ENCODE measurements around the gene BAD. TPM values are rescaled to one million over a fixed set of nuclear protein-coding genes. Genes with fewer than 3 reads are reported as not detected.

Gene BAD
- total and polyA plus RNA-seq, 2 of the 13 experiments (the other 11 are each of a cell fraction or from before 2014, with no cell fraction given) = 17.9 to 28.5 TPM

GRCh38 chr11:64237484-64237951 lies 46.9 kb downstream of the BAD start (continued):
- TF ChIP-seq REPIN1 (CRISPR knock-in tag; IDR thresholded peaks at IDR 0.05; ENCODE audit: borderline replicate concordance, low read depth) = 0 out of 2 replicates have a peak, but pooled peaks have one; percentile 24
- TF ChIP-seq SRSF9 (IDR thresholded peaks at IDR 0.05; ENCODE audit: borderline replicate concordance, insufficient read depth, low read depth, low read length, poor library complexity, severe bottlenecking) = no peak
- TF ChIP-seq, protein P1, sequence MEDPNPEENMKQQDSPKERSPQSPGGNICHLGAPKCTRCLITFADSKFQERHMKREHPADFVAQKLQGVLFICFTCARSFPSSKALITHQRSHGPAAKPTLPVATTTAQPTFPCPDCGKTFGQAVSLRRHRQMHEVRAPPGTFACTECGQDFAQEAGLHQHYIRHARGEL (CRISPR knock-in tag; IDR thresholded peaks at IDR 0.05) = no peak
- TF ChIP-seq ZNF10 (CRISPR knock-in tag; IDR thresholded peaks at IDR 0.05; ENCODE audit: borderline replicate concordance, low read depth) = no peak
- peak; percentile 93 for TF ChIP-seq ZSCAN22 (CRISPR knock-in tag; IDR thresholded peaks at IDR 0.05)
- TF ChIP-seq IRF2 (CRISPR knock-in tag; IDR thresholded peaks at IDR 0.05) = peak; percentile 54; the same call in 1 of the 2 replicates
- TF ChIP-seq, protein P2, sequence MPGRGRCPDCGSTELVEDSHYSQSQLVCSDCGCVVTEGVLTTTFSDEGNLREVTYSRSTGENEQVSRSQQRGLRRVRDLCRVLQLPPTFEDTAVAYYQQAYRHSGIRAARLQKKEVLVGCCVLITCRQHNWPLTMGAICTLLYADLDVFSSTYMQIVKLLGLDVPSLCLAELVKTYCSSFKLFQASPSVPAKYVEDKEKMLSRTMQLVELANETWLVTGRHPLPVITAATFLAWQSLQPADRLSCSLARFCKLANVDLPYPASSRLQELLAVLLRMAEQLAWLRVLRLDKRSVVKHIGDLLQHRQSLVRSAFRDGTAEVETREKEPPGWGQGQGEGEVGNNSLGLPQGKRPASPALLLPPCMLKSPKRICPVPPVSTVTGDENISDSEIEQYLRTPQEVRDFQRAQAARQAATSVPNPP (CRISPR knock-in tag; IDR thresholded peaks at IDR 0.05) = no peak
- TF ChIP-seq ESRRA (CRISPR knock-in tag; IDR thresholded peaks at IDR 0.05; ENCODE audit: low read depth) = peak; percentile 66; the same call in 1 of the 2 replicates
- peak; percentile 20; the same call in 1 of the 2 replicates for TF ChIP-seq MIXL1 (CRISPR knock-in tag; IDR thresholded peaks at IDR 0.05)
- TF ChIP-seq, protein P3, sequence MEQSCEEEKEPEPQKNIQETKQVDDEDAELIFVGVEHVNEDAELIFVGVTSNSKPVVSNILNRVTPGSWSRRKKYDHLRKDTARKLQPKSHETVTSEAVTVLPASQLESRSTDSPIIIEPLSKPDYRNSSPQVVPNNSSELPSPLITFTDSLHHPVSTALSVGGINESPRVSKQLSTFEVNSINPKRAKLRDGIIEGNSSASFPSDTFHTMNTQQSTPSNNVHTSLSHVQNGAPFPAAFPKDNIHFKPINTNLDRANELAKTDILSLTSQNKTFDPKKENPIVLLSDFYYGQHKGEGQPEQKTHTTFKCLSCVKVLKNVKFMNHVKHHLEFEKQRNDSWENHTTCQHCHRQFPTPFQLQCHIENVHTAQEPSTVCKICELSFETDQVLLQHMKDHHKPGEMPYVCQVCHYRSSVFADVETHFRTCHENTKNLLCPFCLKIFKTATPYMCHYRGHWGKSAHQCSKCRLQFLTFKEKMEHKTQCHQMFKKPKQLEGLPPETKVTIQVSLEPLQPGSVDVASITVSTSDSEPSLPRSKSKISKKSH (CRISPR knock-in tag; IDR thresholded peaks at IDR 0.05; ENCODE audit: borderline replicate concordance) = no peak
- no peak for TF ChIP-seq ZNF567 (CRISPR knock-in tag; IDR thresholded peaks at IDR 0.05; ENCODE audit: borderline replicate concordance)
- TF ChIP-seq ZNF263 (CRISPR knock-in tag; IDR thresholded peaks at IDR 0.05) = 0 out of 2 replicates have a peak, but pooled peaks have one; percentile 38
- TF ChIP-seq, protein P4, sequence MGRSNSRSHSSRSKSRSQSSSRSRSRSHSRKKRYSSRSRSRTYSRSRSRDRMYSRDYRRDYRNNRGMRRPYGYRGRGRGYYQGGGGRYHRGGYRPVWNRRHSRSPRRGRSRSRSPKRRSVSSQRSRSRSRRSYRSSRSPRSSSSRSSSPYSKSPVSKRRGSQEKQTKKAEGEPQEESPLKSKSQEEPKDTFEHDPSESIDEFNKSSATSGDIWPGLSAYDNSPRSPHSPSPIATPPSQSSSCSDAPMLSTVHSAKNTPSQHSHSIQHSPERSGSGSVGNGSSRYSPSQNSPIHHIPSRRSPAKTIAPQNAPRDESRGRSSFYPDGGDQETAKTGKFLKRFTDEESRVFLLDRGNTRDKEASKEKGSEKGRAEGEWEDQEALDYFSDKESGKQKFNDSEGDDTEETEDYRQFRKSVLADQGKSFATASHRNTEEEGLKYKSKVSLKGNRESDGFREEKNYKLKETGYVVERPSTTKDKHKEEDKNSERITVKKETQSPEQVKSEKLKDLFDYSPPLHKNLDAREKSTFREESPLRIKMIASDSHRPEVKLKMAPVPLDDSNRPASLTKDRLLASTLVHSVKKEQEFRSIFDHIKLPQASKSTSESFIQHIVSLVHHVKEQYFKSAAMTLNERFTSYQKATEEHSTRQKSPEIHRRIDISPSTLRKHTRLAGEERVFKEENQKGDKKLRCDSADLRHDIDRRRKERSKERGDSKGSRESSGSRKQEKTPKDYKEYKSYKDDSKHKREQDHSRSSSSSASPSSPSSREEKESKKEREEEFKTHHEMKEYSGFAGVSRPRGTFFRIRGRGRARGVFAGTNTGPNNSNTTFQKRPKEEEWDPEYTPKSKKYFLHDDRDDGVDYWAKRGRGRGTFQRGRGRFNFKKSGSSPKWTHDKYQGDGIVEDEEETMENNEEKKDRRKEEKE (IDR thresholded peaks at IDR 0.05) = no peak
- TF ChIP-seq HNF4A (CRISPR knock-in tag; IDR thresholded peaks at IDR 0.05) = peak; percentile 44
- TF ChIP-seq ZBTB46 (CRISPR knock-in tag; IDR thresholded peaks at IDR 0.05; ENCODE audit: borderline replicate concordance) = no peak
- no peak for TF ChIP-seq CREM (IDR thresholded peaks at IDR 0.05)
- no peak for TF ChIP-seq CREM (CRISPR knock-in tag; IDR thresholded peaks at IDR 0.05)
- TF ChIP-seq YEATS4 (CRISPR knock-in tag; IDR thresholded peaks at IDR 0.05; ENCODE audit: borderline replicate concordance) = peak; percentile 35; the same call in 1 of the 2 replicates
- peak; percentile 81 for TF ChIP-seq PHF21A (CRISPR knock-in tag; IDR thresholded peaks at IDR 0.05)
- TF ChIP-seq, protein P5, sequence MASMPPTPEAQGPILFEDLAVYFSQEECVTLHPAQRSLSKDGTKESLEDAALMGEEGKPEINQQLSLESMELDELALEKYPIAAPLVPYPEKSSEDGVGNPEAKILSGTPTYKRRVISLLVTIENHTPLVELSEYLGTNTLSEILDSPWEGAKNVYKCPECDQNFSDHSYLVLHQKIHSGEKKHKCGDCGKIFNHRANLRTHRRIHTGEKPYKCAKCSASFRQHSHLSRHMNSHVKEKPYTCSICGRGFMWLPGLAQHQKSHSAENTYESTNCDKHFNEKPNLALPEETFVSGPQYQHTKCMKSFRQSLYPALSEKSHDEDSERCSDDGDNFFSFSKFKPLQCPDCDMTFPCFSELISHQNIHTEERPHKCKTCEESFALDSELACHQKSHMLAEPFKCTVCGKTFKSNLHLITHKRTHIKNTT (CRISPR knock-in tag; IDR thresholded peaks at IDR 0.05) = no peak
- no peak for TF ChIP-seq ZNF337 (CRISPR knock-in tag; IDR thresholded peaks at IDR 0.05; ENCODE audit: borderline replicate concordance, low read depth)
